GM21737 (cell line): Measurements from ENCODE around the gene CFAP77.

Source experiments
- ATAC-seq: cut with Tn5 transposase; IDR thresholded peaks from one replicate; pipeline ENCODE4 v1.9.1; 2021; ENCODE audit warnings: mild to moderate bottlenecking, moderate library complexity; ENCODE audit not compliant: unreplicated experiment

CFAP77 gene

GRCh38 chr9:132407196-132407595 is 2.8 kb upstream of the CFAP77 start:
- ATAC-seq: no peak

- no peak for ATAC-seq
These were observed 1.5 kb upstream of the CFAP77 start for GRCh38 chr9:132408521-132408920.

- ATAC-seq: no peak
These were observed 631 bp downstream of the CFAP77 start for GRCh38 chr9:132410642-132411041.

- ATAC-seq: no peak
These were observed 1.1 kb downstream of the CFAP77 start for GRCh38 chr9:132411091-132411508.

- ATAC-seq: no peak
These were observed 2.1 kb downstream of the CFAP77 start for GRCh38 chr9:132412089-132412488.

GRCh38 chr9:132413926-132414325 is 3.9 kb downstream of the CFAP77 start:
- ATAC-seq: no peak

- ATAC-seq: no peak
These were observed 4.7 kb downstream of the CFAP77 start for GRCh38 chr9:132414731-132415130.

GRCh38 chr9:132415181-132415580 is 5.2 kb downstream of the CFAP77 start:
- ATAC-seq: no peak

- no peak for ATAC-seq
These were observed 8.8 kb downstream of the CFAP77 start for GRCh38 chr9:132418726-132419363.

GRCh38 chr9:132422574-132422973 is 12.6 kb downstream of the CFAP77 start:
- no peak for ATAC-seq

GRCh38 chr9:132423503-132423902 is 13.5 kb downstream of the CFAP77 start:
- ATAC-seq: no peak

- ATAC-seq: no peak
These were observed 15.1 kb downstream of the CFAP77 start for GRCh38 chr9:132424857-132425674.

- no peak for ATAC-seq
These were observed 15.7 kb downstream of the CFAP77 start for GRCh38 chr9:132425675-132426062.

- no peak for ATAC-seq
These were observed 16.8 kb downstream of the CFAP77 start for GRCh38 chr9:132426639-132427414.

GRCh38 chr9:132430998-132431397 is 21.0 kb downstream of the CFAP77 start:
- ATAC-seq: no peak

GRCh38 chr9:132434881-132435280 is 24.9 kb downstream of the CFAP77 start:
- no peak for ATAC-seq

- no peak for ATAC-seq
These were observed 29.1 kb downstream of the CFAP77 start for GRCh38 chr9:132439153-132439552.

GRCh38 chr9:132440735-132441134 is 30.7 kb downstream of the CFAP77 start:
- no peak for ATAC-seq

- ATAC-seq: no peak
These were observed 31.4 kb downstream of the CFAP77 start for GRCh38 chr9:132441404-132441803.

GRCh38 chr9:132443951-132444607 is 34.1 kb downstream of the CFAP77 start:
- ATAC-seq: no peak

GRCh38 chr9:132446887-132447286 is 36.9 kb downstream of the CFAP77 start:
- ATAC-seq: no peak
